ENCODE results near the gene SIK2. TPM values are rescaled to one million over a fixed set of nuclear protein-coding genes. Genes with fewer than 3 reads are reported as not detected.

SIK2 gene
- total RNA-seq, 4 donors from 2014 or later = 6.1 to 24.3 (median 9.5) TPM

- intact Hi-C loops (cut with DNase I) = loop anchor here (10.0 kb wide), 1 partner anchor 57 kb away; no protein-coding TSS in a partner anchor
- no peak overlapping the region for H3K27ac ChIP-seq
- 84 to 94% methylated on average over 3 of the region's 3 CpGs for WGBS, 2 donors
- no peak for DNase-seq
- H3K4me1 ChIP-seq = peaks cover 0 to 7% (median 0%) of the 10 kb centered on the region in 3 donors
- TF ChIP-seq CTCF (IDR thresholded peaks at IDR 0.05) = no peak
- TF ChIP-seq POLR2A (IDR thresholded peaks at IDR 0.05) = no peak
- H3K9me3 ChIP-seq = no peaks in the 10 kb centered on the region
- no peak overlapping the region for H3K4me3 ChIP-seq
- peaks cover 0 to 4% (median 0%) of the 10 kb centered on the region in 3 donors for H3K36me3 ChIP-seq
- no peaks in the 10 kb centered on the region for H3K27me3 ChIP-seq
Observed at GRCh38 chr11:111778047-111778558, 175.9 kb downstream of the SIK2 start.

GRCh38 chr11:111779118-111779517 is 176.9 kb downstream of the SIK2 start:
- 85% methylated on average over 6 of the region's 6 CpGs for WGBS, 2 donors
- no peak for TF ChIP-seq POLR2A (IDR thresholded peaks at IDR 0.05)
- TF ChIP-seq CTCF (IDR thresholded peaks at IDR 0.05) = no peak
- peaks cover 0 to 14% (median 0%) of the 10 kb centered on the region in 3 donors for H3K36me3 ChIP-seq

More at GRCh38 chr11:111779118-111779517, 176.9 kb downstream of the SIK2 start:
- no peak overlapping the region for H3K4me3 ChIP-seq
- H3K4me1 ChIP-seq = peaks cover 0 to 7% (median 0%) of the 10 kb centered on the region in 3 donors
- intact Hi-C loops (cut with DNase I) = loop anchor here (10.0 kb wide), 1 partner anchor 56 kb away; no protein-coding TSS in a partner anchor
- no peaks in the 10 kb centered on the region for H3K9me3 ChIP-seq
- no peak for DNase-seq
- no peak overlapping the region for H3K27ac ChIP-seq
- no peaks in the 10 kb centered on the region for H3K27me3 ChIP-seq

Other genes starting within 250 kb of the SIK2 start
- gene POU2AF1, start 223.2 kb upstream of the SIK2 start, total RNA-seq = 1 to 10 TPM in 2 of 4 donors, under 1 TPM in 1, not detected in 1; 0.57 to 2.2 (median 1.8) TPM
- gene BTG4, start 90.1 kb upstream of the SIK2 start, total RNA-seq = not detected
- not detected for gene HOATZ, start 87.7 kb upstream of the SIK2 start, total RNA-seq
- gene LAYN, start 61.7 kb upstream of the SIK2 start, total RNA-seq = 10 to 100 TPM in 2 of 4 donors, 1 to 10 TPM in 2; 1.6 to 13.0 (median 8.9) TPM
- gene PPP2R1B, start 163.9 kb downstream of the SIK2 start, total RNA-seq = 10 to 100 TPM; 17.6 to 39.7 (median 27.7) TPM

Measured in esophagus squamous epithelium (tissue), 5 donors.